ENCODE data around the gene ACADL. TPM values are rescaled to one million over a fixed set of nuclear protein-coding genes. Genes with fewer than 3 reads are reported as not detected.

The ACADL gene
- total and polyA plus RNA-seq, 2 of the 13 experiments (the other 11 are each of a cell fraction or from before 2014, with no cell fraction given): not detected

- TF ChIP-seq, protein P1, sequence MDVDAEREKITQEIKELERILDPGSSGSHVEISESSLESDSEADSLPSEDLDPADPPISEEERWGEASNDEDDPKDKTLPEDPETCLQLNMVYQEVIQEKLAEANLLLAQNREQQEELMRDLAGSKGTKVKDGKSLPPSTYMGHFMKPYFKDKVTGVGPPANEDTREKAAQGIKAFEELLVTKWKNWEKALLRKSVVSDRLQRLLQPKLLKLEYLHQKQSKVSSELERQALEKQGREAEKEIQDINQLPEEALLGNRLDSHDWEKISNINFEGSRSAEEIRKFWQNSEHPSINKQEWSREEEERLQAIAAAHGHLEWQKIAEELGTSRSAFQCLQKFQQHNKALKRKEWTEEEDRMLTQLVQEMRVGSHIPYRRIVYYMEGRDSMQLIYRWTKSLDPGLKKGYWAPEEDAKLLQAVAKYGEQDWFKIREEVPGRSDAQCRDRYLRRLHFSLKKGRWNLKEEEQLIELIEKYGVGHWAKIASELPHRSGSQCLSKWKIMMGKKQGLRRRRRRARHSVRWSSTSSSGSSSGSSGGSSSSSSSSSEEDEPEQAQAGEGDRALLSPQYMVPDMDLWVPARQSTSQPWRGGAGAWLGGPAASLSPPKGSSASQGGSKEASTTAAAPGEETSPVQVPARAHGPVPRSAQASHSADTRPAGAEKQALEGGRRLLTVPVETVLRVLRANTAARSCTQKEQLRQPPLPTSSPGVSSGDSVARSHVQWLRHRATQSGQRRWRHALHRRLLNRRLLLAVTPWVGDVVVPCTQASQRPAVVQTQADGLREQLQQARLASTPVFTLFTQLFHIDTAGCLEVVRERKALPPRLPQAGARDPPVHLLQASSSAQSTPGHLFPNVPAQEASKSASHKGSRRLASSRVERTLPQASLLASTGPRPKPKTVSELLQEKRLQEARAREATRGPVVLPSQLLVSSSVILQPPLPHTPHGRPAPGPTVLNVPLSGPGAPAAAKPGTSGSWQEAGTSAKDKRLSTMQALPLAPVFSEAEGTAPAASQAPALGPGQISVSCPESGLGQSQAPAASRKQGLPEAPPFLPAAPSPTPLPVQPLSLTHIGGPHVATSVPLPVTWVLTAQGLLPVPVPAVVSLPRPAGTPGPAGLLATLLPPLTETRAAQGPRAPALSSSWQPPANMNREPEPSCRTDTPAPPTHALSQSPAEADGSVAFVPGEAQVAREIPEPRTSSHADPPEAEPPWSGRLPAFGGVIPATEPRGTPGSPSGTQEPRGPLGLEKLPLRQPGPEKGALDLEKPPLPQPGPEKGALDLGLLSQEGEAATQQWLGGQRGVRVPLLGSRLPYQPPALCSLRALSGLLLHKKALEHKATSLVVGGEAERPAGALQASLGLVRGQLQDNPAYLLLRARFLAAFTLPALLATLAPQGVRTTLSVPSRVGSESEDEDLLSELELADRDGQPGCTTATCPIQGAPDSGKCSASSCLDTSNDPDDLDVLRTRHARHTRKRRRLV (CRISPR knock-in tag; IDR thresholded peaks at IDR 0.05): peak; percentile 65; the same call in 1 of the 2 replicates
- TF ChIP-seq PTBP1 (IDR thresholded peaks at IDR 0.05; ENCODE audit: low read depth, low read length, poor library complexity, severe bottlenecking) (no peak), TGIF2 (CRISPR knock-in tag; IDR thresholded peaks at IDR 0.05) (0 out of 2 replicates have a peak, but pooled peaks have one; percentile 69), CHCHD3 (CRISPR knock-in tag; IDR thresholded peaks at IDR 0.05) (no peak), MEIS2 (CRISPR knock-in tag; IDR thresholded peaks at IDR 0.05) (peak; percentile 72; the same call in 1 of the 2 replicates), ZNF607 (CRISPR knock-in tag; IDR thresholded peaks at IDR 0.05; ENCODE audit: borderline replicate concordance) (0 out of 2 replicates have a peak, but pooled peaks have one; percentile 14), ZNF280B (CRISPR knock-in tag; IDR thresholded peaks at IDR 0.05; ENCODE audit: borderline replicate concordance) (no peak; the same call in 1 of the 2 replicates), PLSCR1 (CRISPR knock-in tag; IDR thresholded peaks at IDR 0.05; ENCODE audit: borderline replicate concordance) (no peak), ZSCAN22 (CRISPR knock-in tag; IDR thresholded peaks at IDR 0.05) (0 out of 2 replicates have a peak, but pooled peaks have one; percentile 20), HNRNPUL1 (IDR thresholded peaks at IDR 0.05; ENCODE audit: low read depth, low read length) (no peak), RBFOX2 (IDR thresholded peaks at IDR 0.05; ENCODE audit: low read depth, low read length) (no peak), XBP1 (CRISPR knock-in tag; IDR thresholded peaks at IDR 0.05) (peak; percentile 22; the same call in 1 of the 2 replicates), NFYB (CRISPR knock-in tag; IDR thresholded peaks at IDR 0.05) (no peak; the same call in 1 of the 2 replicates), KDM2A (CRISPR knock-in tag; IDR thresholded peaks at IDR 0.05; ENCODE audit: borderline replicate concordance, low read depth) (peak; percentile 90)
- TF ChIP-seq, protein P2, sequence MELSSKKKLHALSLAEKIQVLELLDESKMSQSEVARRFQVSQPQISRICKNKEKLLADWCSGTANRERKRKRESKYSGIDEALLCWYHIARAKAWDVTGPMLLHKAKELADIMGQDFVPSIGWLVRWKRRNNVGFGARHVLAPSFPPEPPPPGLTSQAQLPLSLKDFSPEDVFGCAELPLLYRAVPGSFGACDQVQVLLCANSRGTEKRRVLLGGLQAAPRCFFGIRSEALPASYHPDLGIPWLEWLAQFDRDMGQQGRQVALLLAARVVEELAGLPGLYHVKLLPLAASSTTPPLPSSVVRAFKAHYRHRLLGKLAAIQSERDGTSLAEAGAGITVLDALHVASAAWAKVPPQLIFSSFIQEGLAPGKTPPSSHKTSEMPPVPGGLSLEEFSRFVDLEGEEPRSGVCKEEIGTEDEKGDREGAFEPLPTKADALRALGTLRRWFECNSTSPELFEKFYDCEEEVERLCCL (CRISPR knock-in tag; IDR thresholded peaks at IDR 0.05; ENCODE audit: borderline replicate concordance): no peak
Measured at GRCh38 chr2:210170446-210171303, 54.6 kb downstream of the ACADL start (continued).

Data from HepG2 (cell line).